SU-DHL-6 (cell line): ENCODE measurements around the gene LYZL1.

Source experiments
- EZH2phosphoT487 ChIP-seq: fragments of 200-600 bp; sonication (generic), shearing (Covaris generic); conservative IDR thresholded peaks from 2 replicates; pipeline ENCODE4 v1.6.1; 2018; ENCODE audit warnings: mild to moderate bottlenecking, antibody characterized with exemption, low read length, moderate library complexity, mixed read lengths
- TF ChIP-seq, protein P1 (sequence below): fragments of 200-600 bp; sonication (generic); IDR thresholded peaks from one replicate; pipeline ENCODE4 v1.5.1; 2017; ENCODE audit warnings: antibody characterized with exemption, mild to moderate bottlenecking, low read length, moderate library complexity; ENCODE audit not compliant: insufficient read depth, poor library complexity, severe bottlenecking

DNA sequence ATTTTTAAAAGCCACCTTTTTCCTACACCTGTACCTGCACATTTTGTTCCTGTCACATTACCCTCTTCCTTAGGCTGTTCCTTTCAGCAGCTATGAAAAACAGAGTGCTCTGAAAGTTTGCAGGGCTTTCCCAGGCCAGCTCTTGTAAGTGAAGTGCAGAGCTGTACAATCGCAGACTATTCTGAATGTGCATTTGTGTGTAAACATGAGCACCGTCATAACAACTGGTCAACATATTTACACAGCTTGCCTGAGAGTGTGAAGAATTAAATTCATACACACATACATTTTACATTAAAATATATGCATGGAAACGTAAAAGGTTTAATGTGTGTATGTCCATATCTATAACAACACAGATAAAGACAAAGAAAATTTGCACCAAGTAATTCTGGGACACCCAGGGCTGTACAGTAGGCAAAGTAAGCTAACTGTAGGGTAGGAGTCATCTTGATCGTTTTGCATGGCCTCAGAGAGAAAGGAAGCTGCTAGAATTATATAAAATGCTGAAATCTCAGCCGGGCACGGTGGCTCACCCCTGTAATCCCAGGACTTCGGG is 23.6 kb upstream of the LYZL1 start:
- TF ChIP-seq, protein P1, sequence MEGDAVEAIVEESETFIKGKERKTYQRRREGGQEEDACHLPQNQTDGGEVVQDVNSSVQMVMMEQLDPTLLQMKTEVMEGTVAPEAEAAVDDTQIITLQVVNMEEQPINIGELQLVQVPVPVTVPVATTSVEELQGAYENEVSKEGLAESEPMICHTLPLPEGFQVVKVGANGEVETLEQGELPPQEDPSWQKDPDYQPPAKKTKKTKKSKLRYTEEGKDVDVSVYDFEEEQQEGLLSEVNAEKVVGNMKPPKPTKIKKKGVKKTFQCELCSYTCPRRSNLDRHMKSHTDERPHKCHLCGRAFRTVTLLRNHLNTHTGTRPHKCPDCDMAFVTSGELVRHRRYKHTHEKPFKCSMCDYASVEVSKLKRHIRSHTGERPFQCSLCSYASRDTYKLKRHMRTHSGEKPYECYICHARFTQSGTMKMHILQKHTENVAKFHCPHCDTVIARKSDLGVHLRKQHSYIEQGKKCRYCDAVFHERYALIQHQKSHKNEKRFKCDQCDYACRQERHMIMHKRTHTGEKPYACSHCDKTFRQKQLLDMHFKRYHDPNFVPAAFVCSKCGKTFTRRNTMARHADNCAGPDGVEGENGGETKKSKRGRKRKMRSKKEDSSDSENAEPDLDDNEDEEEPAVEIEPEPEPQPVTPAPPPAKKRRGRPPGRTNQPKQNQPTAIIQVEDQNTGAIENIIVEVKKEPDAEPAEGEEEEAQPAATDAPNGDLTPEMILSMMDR, result no peak
- TF ChIP-seq EZH2phosphoT487, result no peak
